OCI-LY7 (cell line): Measurements from ENCODE around the gene YY1. TPM values are rescaled to one million over a fixed set of nuclear protein-coding genes. Genes with fewer than 3 reads are reported as not detected.

Experiments
- BruUV-seq: library from RNA; stranded (reverse); fragments of 400-500 nt; replicated peaks from 2 replicates; lab custom pipeline; 2021; lab: Mats Ljungman, UMichigan
- CTCF ChIA-PET: fragments of 300-600 bp; sonication (Branson Sonifier 250); formaldehyde crosslinking; loops from one replicate; lab custom pipeline; 2022; ENCODE audit warnings: antibody characterized with exemption; ENCODE audit not compliant: unreplicated experiment; lab: Charles Lee
- POLR2A ChIA-PET: fragments of 300-600 bp; sonication (Branson Sonifier 250); formaldehyde crosslinking; loops from one replicate; lab custom pipeline; 2022; ENCODE audit warnings: antibody characterized with exemption; lab: Charles Lee
- DNase-seq: peaks from one replicate; pipeline ENCODE4 v3.0.0-alpha.2; 2015; ENCODE audit warnings: low spot score
- H2AFZ ChIP-seq: fragments of 200-600 bp; sonication (generic), shearing (Covaris generic); 2 replicates; pipeline ENCODE4 v1.6.1; 2014; ENCODE audit warnings: mild to moderate bottlenecking, antibody characterized with exemption, low read length, moderate library complexity
- H3K27ac ChIP-seq: fragments of 200-600 bp; sonication (generic); 2 replicates; pipeline ENCODE4 v1.5.1; 2014; ENCODE audit warnings: mixed run types, low read depth, mild to moderate bottlenecking, moderate library complexity, low read length, inconsistent platforms; ENCODE audit not compliant: poor library complexity, severe bottlenecking
- H3K36me3 ChIP-seq: fragments of 200-600 bp; sonication (generic); 2 replicates; pipeline ENCODE4 v1.6.1; 2014; ENCODE audit warnings: mild to moderate bottlenecking, antibody characterized with exemption, low read length, moderate library complexity, mixed read lengths; ENCODE audit not compliant: insufficient read depth
- H3K4me1 ChIP-seq: fragments of 200-600 bp; sonication (generic); 2 replicates; pipeline ENCODE4 v1.5.1; 2014; ENCODE audit warnings: mild to moderate bottlenecking, low read length; ENCODE audit not compliant: insufficient read depth, poor library complexity, severe bottlenecking
- H3K4me2 ChIP-seq: fragments of 200-600 bp; sonication (generic); 2 replicates; pipeline ENCODE4 v1.6.1; 2014; ENCODE audit warnings: mild to moderate bottlenecking, low read length
- H3K4me3 ChIP-seq: fragments of 200-600 bp; sonication (generic); 2 replicates; pipeline ENCODE4 v1.5.1; 2014; ENCODE audit warnings: mild to moderate bottlenecking, low read depth, low read length; ENCODE audit not compliant: poor library complexity, severe bottlenecking
- H3K79me2 ChIP-seq: fragments of 200-600 bp; sonication (generic); 2 replicates; pipeline ENCODE4 v1.6.1; 2016; ENCODE audit warnings: low read depth, mild to moderate bottlenecking, low read length, moderate library complexity, mixed read lengths; ENCODE audit not compliant: insufficient read depth
- H3K9me2 ChIP-seq: fragments of 200-600 bp; sonication (generic); 2 replicates; pipeline ENCODE4 v1.6.1; 2016; ENCODE audit warnings: mild to moderate bottlenecking, low read length, mixed read lengths; ENCODE audit not compliant: insufficient read depth
- H3K9me3 ChIP-seq: fragments of 200-600 bp; sonication (generic); 2 replicates; pipeline ENCODE4 v1.6.1; 2014; ENCODE audit warnings: mild to moderate bottlenecking, mixed run types, low read length, mixed read lengths
- H4K20me1 ChIP-seq: fragments of 200-600 bp; sonication (generic); 2 replicates; pipeline ENCODE4 v1.6.1; 2014; ENCODE audit warnings: mild to moderate bottlenecking, antibody characterized with exemption, low read length, moderate library complexity, mixed read lengths; ENCODE audit not compliant: insufficient read depth
- CTCF ChIP-seq: fragments of 200-600 bp; sonication (generic); conservative IDR thresholded peaks from 2 replicates; pipeline ENCODE4 v1.5.1; 2014; ENCODE audit warnings: mild to moderate bottlenecking, antibody characterized with exemption, low read length, moderate library complexity, mixed read lengths
- EZH2phosphoT487 ChIP-seq: fragments of 200-600 bp; sonication (generic); IDR thresholded peaks from 2 replicates; pipeline ENCODE4 v1.6.1; 2018; ENCODE audit warnings: low read depth, borderline replicate concordance, mild to moderate bottlenecking, mixed run types, antibody characterized with exemption, low read length, moderate library complexity, mixed read lengths
- intact Hi-C: fragments of 100-400 bp; cut with micrococcal nuclease; formaldehyde crosslinking; loops from one replicate; pipeline ENCODE4 v1.10.0; 2022; ENCODE audit not compliant: unreplicated experiment
- total RNA-seq, 2 experiments: library from RNA; depleted of rRNA in 1 of 2; stranded (reverse); fragments of >200 nt in 1 of 2; shearing (Covaris generic) in 1 of 2; gene quantifications; 2 replicates each; pipeline ENCODE4 v1.2.3, GENCODE V29; 2014 to 2022

Gene YY1
- total RNA-seq, 2 experiments from 2014 or later = 59.9 to 140 TPM

GRCh38 chr14:100211366-100211765 lies 27.6 kb upstream of the YY1 start:
- Histone ChIP-seq H3K4me3 (no peak overlapping the region), H2AFZ (no peak overlapping the region), H3K9me3 (no peaks in the 10 kb centered on the region), H3K27ac (no peak overlapping the region), H3K9me2 (no peaks in the 10 kb centered on the region), H3K4me1 (peaks cover 21% of the 10 kb centered on the region), H3K4me2 (no peak overlapping the region), H3K36me3 (no peaks in the 10 kb centered on the region), H4K20me1 (no peaks in the 10 kb centered on the region), H3K79me2 (peaks cover 4% of the 10 kb centered on the region; the same call in 1 of the 2 replicates)
- no TSS peak for BruUV-seq
- intact Hi-C loops = no loop called here
- DNase-seq = no peak
- no peak for TF ChIP-seq CTCF
- no peak for TF ChIP-seq EZH2phosphoT487
- ChIA-PET POLR2A (no interaction called here), CTCF (no interaction called here)

GRCh38 chr14:100211893-100212292 lies 27.1 kb upstream of the YY1 start:
- Histone ChIP-seq H3K4me1 (peaks cover 21% of the 10 kb centered on the region), H2AFZ (no peak overlapping the region), H4K20me1 (no peaks in the 10 kb centered on the region), H3K79me2 (peaks cover 4% of the 10 kb centered on the region; the same call in 1 of the 2 replicates), H3K9me2 (no peaks in the 10 kb centered on the region), H3K27ac (no peak overlapping the region), H3K4me3 (no peak overlapping the region), H3K9me3 (no peaks in the 10 kb centered on the region), H3K36me3 (no peaks in the 10 kb centered on the region), H3K4me2 (no peak overlapping the region)
- intact Hi-C loops = no loop called here
- ChIA-PET CTCF (no interaction called here), POLR2A (no interaction called here)
- TF ChIP-seq EZH2phosphoT487 (no peak), CTCF (no peak)
- DNase-seq = no peak
- BruUV-seq = no TSS peak

- peak overlapping the region; percentile 77 for H3K4me3 ChIP-seq
- BruUV-seq = no TSS peak
- H3K36me3 ChIP-seq = no peaks in the 10 kb centered on the region
- peaks cover 21% of the 10 kb centered on the region for H3K4me1 ChIP-seq
- ChIA-PET POLR2A (interaction anchor here (0.6 to 1.3 kb wide), 3 partner anchors 10 to 191 kb away, joined by 3 read pairs; no protein-coding TSS in a partner anchor), CTCF (interaction anchor here (0.9 kb wide), 1 partner anchor 20 kb away, joined by 7 read pairs; no protein-coding TSS in a partner anchor)
- H3K27ac ChIP-seq = no peak overlapping the region
- intact Hi-C loops = no loop called here
- H3K9me2 ChIP-seq = no peaks in the 10 kb centered on the region
- H3K79me2 ChIP-seq = peaks cover 4% of the 10 kb centered on the region; the same call in 1 of the 2 replicates
- no peak for DNase-seq
- H2AFZ ChIP-seq = no peak overlapping the region
- TF ChIP-seq CTCF (no peak), EZH2phosphoT487 (no peak)
- no peaks in the 10 kb centered on the region for H4K20me1 ChIP-seq
- H3K9me3 ChIP-seq = no peaks in the 10 kb centered on the region
- peak overlapping the region; percentile 85 for H3K4me2 ChIP-seq
These were observed 26.2 kb upstream of the YY1 start for GRCh38 chr14:100212476-100213333.
